NCI-H446 (cell line): ENCODE results near the gene ZMIZ1.
A peak's percentile ranks its signal among the peaks of the same experiment; 100 is the strongest.
"Not testable (repeated sequence)": the region's sequence is repeated elsewhere in the genome, so short reads cannot be mapped to it uniquely, and the experiment has no call there.

Source experiments
- DNase-seq, 2 experiments: peaks; one replicate each; lab custom pipeline; 2025; lab: John Stamatoyannopoulos, UW

Gene ZMIZ1

GRCh38 chr10:79029478-79030390 is 39.0 kb upstream of the ZMIZ1 start:
- DNase-seq: no peak

- DNase-seq: no peak
These were observed 38.1 kb upstream of the ZMIZ1 start for GRCh38 chr10:79030705-79031104.

- DNase-seq: no peak
These were observed 37.0 kb upstream of the ZMIZ1 start for GRCh38 chr10:79031723-79032122.

- no peak for DNase-seq
These were observed 34.4 kb upstream of the ZMIZ1 start for GRCh38 chr10:79034271-79034876.

- DNase-seq: not testable (repeated sequence)
These were observed 32.4 kb upstream of the ZMIZ1 start for GRCh38 chr10:79036416-79036815.

- DNase-seq: no peak
These were observed 30.5 kb upstream of the ZMIZ1 start for GRCh38 chr10:79038104-79038840.

- DNase-seq: peak in 1 of 2 experiments; percentile 13
These were observed 29.9 kb upstream of the ZMIZ1 start for GRCh38 chr10:79038841-79039201.

GRCh38 chr10:79042639-79043411 is 25.9 kb upstream of the ZMIZ1 start:
- no peak for DNase-seq

GRCh38 chr10:79044036-79044632 is 24.6 kb upstream of the ZMIZ1 start:
- no peak for DNase-seq

GRCh38 chr10:79044846-79045245 is 23.9 kb upstream of the ZMIZ1 start:
- DNase-seq: no peak

- DNase-seq: no peak
These were observed 23.1 kb upstream of the ZMIZ1 start for GRCh38 chr10:79045566-79046175.

- DNase-seq: no peak
These were observed 22.4 kb upstream of the ZMIZ1 start for GRCh38 chr10:79046326-79046725.

- no peak for DNase-seq
These were observed 21.8 kb upstream of the ZMIZ1 start for GRCh38 chr10:79046741-79047583.

GRCh38 chr10:79047584-79047874 is 21.2 kb upstream of the ZMIZ1 start:
- DNase-seq: no peak

- no peak for DNase-seq
These were observed 20.7 kb upstream of the ZMIZ1 start for GRCh38 chr10:79047875-79048638.

GRCh38 chr10:79048639-79049550 is 19.9 kb upstream of the ZMIZ1 start:
- no peak for DNase-seq

GRCh38 chr10:79049931-79050895 is 18.6 kb upstream of the ZMIZ1 start:
- no peak for DNase-seq
